ENCODE measurements around the gene SLC30A2.

GRCh38 chr1:26064553-26064952, 18.6 kb upstream of the SLC30A2 start:
- TF ChIP-seq YY1 (IDR thresholded peaks at IDR 0.05; ENCODE audit: extremely low read depth, insufficient replicate concordance, low read depth, low read length) (no peak), SIN3A (IDR thresholded peaks at IDR 0.05; ENCODE audit: low read depth) (no peak), CTCF (IDR thresholded peaks at IDR 0.05 in 2 of 3, conservative IDR thresholded peaks at IDR 0.05 in 1 of 3; ENCODE audit: borderline replicate concordance in 1 of 3, insufficient read depth in 1 of 3, low read depth in 2 of 3, low read length in 2 of 3) (no peak), REST (IDR thresholded peaks at IDR 0.05; ENCODE audit: low read depth) (no peak), EZH2phosphoT487 (IDR thresholded peaks at IDR 0.05; ENCODE audit: borderline replicate concordance) (no peak), ZFX (IDR thresholded peaks at IDR 0.05) (no peak)
